GM13977 (cell line): ENCODE data around the gene FBH1.

ENCODE experiments used
- DNase-seq: peaks from one replicate; pipeline ENCODE4 v3.0.0; 2012; ENCODE audit warnings: low spot score
- in situ Hi-C: fragments of 300-500 bp; cut with MboI; formaldehyde crosslinking; loops from one replicate; pipeline ENCODE4 v1.12.0; 2022; ENCODE audit warnings: low sequenced_read_pairs, low pct_unique_long_range_greater_than_20kb, mixed read lengths, inconsistent platforms; ENCODE audit not compliant: unreplicated experiment
- TF ChIP-seq, protein P1 (sequence below): IDR thresholded peaks from 2 replicates; pipeline ENCODE4 v1.5.1; 2012; ENCODE audit warnings: mild to moderate bottlenecking, control low read depth; ENCODE audit not compliant: insufficient read depth; ENCODE audit errors: extremely low read depth, missing control alignments

Gene FBH1

DNA sequence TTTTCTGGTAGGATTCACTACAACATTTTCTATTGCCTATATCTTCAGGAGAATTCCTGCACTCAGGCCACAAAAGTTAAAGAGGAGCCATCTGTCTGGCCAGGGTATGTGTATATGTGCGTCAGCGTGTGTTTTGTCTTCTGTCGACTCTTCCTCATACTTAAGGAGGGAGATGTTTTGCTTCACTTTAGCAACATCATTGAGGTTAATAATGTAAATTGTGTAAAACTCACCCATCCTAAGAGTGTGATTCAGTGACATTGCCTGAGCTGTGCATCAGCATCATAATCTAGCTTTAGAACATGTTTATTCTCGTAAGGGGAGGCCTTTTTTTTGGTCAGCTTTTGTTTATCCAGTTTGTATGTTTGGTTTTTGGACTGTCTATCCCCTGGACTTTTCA, 23.7 kb downstream of the FBH1 start:
- TF ChIP-seq, protein P1, sequence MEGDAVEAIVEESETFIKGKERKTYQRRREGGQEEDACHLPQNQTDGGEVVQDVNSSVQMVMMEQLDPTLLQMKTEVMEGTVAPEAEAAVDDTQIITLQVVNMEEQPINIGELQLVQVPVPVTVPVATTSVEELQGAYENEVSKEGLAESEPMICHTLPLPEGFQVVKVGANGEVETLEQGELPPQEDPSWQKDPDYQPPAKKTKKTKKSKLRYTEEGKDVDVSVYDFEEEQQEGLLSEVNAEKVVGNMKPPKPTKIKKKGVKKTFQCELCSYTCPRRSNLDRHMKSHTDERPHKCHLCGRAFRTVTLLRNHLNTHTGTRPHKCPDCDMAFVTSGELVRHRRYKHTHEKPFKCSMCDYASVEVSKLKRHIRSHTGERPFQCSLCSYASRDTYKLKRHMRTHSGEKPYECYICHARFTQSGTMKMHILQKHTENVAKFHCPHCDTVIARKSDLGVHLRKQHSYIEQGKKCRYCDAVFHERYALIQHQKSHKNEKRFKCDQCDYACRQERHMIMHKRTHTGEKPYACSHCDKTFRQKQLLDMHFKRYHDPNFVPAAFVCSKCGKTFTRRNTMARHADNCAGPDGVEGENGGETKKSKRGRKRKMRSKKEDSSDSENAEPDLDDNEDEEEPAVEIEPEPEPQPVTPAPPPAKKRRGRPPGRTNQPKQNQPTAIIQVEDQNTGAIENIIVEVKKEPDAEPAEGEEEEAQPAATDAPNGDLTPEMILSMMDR = no peak
- in situ Hi-C loops = no loop called here
- no peak for DNase-seq

DNA sequence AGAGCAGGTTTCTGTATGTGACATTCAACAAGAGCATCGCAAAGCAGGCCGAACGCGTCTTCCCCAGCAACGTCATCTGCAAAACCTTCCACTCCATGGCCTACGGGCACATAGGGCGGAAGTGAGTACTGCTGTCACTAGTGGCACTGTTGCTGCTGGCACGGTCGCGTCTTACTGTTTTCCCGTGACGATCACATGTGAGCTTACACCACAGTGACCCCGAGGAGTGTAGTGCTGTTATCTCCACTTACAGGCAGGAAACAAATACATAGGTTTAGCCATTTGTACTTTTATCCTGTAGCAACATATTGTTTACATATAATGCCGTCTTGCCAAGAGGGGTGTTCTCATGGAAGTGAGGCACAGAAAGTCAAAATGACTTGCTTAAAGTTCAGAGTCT, 25.4 kb downstream of the FBH1 start:
- no peak for DNase-seq
- in situ Hi-C loops = no loop called here
- TF ChIP-seq, protein P1 = no peak

GRCh38 chr10:5917305-5917704, 27.3 kb downstream of the FBH1 start:
- TF ChIP-seq, protein P1 = no peak
- in situ Hi-C loops = no loop called here
- no peak for DNase-seq

- in situ Hi-C loops = no loop called here
- TF ChIP-seq, protein P1 = no peak
- DNase-seq = no peak
Measured at GRCh38 chr10:5918763-5919162, 28.7 kb downstream of the FBH1 start.

DNA sequence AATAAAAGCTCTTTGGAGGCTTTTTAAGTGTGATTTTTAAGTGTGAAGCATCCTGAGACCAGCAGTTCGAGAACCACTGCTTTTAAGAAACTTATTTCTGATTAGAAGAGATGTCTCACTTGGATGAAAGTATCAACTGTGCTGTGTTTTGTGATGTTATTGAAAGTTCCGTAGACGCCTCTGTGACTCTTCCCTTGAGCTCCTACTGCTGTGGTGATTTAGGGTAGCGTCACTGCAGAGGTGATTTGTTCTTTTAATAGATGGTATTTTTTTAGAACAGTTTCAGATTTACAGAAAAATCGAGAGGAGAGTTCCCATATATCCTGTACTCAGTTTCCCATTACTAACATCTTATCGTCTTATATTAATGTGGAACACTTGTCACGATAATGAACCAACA, 29.5 kb downstream of the FBH1 start:
- TF ChIP-seq, protein P1 = no peak
- DNase-seq = no peak

GRCh38 chr10:5921746-5922145, 31.7 kb downstream of the FBH1 start:
- DNase-seq = no peak
- TF ChIP-seq, protein P1 = no peak
- in situ Hi-C loops = no loop called here

More for the DNA sequence above, 29.5 kb downstream of the FBH1 start:
- in situ Hi-C loops = no loop called here

GRCh38 chr10:5924889-5925288, 34.8 kb downstream of the FBH1 start:
- DNase-seq = no peak
- in situ Hi-C loops = no loop called here
- TF ChIP-seq, protein P1 = no peak
